GM06990 (cell line): Measurements from ENCODE around the gene PTPA.

Experiments used
- DNase-seq: peaks from one replicate; pipeline ENCODE4 v3.0.0-alpha.2; 2011; ENCODE audit not compliant: insufficient read length; ENCODE audit errors: extremely low read depth
- H3K27me3 ChIP-seq: replicated peaks from 2 replicates; pipeline ENCODE4 v1.6.0; 2011; ENCODE audit warnings: low read length; ENCODE audit not compliant: control insufficient read depth, insufficient read depth
- H3K36me3 ChIP-seq: 2 replicates; pipeline ENCODE4 v1.5.1; 2011; ENCODE audit warnings: low read length; ENCODE audit not compliant: control insufficient read depth, insufficient read depth
- H3K4me3 ChIP-seq: replicated peaks from 2 replicates; pipeline ENCODE4 v1.5.1; 2011; ENCODE audit warnings: low read depth, mild to moderate bottlenecking, control low read depth, low read length
- TF ChIP-seq, protein P1 (sequence below): IDR thresholded peaks from 2 replicates; pipeline ENCODE4 v1.5.1; 2011; ENCODE audit warnings: low read length, control low read depth, mild to moderate bottlenecking, inconsistent platforms; ENCODE audit not compliant: insufficient read depth, poor library complexity, severe bottlenecking

PTPA gene

DNA sequence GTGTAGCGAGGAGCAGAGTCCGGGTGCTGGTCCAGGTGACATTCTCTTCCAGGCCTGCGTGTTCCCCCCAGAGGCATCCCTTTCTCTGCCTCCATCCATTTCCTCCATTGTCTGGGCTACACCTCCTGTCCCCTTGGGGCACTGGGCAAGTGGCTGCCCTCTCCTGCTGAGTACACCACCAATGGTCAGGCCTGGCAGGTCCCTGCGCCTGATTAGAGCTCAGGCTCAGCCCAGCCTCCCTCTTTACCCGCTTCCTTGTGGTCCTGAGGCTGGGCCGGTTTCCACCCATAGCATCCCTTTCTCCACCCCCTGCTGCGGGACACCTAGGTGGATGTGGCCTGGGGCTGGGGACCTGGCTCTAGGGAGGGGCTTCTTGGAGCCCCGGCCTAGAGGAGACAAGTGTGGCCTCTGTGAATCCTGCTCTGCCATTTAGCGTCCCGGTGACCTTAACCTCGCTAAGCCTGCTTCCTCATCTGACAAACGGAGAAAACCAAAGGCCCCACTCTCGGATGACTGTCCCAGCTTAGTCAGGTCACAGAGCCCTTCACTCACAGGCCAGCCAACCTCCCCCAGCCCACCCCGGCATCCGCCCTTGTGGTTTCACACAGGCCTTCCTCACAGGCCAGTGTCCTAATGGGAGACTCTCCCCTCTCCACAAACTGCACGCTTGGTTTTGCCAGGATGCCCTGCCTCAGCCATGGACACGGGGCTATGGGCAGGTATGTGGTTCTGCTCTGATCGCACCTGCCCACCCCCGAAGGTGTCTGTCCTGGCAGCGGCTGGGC, 17.4 kb upstream of the PTPA start:
- Histone ChIP-seq H3K27me3 (no peaks in the 10 kb centered on the region), H3K4me3 (no peak overlapping the region), H3K36me3 (peaks cover 10% of the 10 kb centered on the region)
- TF ChIP-seq, protein P1, sequence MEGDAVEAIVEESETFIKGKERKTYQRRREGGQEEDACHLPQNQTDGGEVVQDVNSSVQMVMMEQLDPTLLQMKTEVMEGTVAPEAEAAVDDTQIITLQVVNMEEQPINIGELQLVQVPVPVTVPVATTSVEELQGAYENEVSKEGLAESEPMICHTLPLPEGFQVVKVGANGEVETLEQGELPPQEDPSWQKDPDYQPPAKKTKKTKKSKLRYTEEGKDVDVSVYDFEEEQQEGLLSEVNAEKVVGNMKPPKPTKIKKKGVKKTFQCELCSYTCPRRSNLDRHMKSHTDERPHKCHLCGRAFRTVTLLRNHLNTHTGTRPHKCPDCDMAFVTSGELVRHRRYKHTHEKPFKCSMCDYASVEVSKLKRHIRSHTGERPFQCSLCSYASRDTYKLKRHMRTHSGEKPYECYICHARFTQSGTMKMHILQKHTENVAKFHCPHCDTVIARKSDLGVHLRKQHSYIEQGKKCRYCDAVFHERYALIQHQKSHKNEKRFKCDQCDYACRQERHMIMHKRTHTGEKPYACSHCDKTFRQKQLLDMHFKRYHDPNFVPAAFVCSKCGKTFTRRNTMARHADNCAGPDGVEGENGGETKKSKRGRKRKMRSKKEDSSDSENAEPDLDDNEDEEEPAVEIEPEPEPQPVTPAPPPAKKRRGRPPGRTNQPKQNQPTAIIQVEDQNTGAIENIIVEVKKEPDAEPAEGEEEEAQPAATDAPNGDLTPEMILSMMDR, result no peak
- DNase-seq, result no peak

DNA sequence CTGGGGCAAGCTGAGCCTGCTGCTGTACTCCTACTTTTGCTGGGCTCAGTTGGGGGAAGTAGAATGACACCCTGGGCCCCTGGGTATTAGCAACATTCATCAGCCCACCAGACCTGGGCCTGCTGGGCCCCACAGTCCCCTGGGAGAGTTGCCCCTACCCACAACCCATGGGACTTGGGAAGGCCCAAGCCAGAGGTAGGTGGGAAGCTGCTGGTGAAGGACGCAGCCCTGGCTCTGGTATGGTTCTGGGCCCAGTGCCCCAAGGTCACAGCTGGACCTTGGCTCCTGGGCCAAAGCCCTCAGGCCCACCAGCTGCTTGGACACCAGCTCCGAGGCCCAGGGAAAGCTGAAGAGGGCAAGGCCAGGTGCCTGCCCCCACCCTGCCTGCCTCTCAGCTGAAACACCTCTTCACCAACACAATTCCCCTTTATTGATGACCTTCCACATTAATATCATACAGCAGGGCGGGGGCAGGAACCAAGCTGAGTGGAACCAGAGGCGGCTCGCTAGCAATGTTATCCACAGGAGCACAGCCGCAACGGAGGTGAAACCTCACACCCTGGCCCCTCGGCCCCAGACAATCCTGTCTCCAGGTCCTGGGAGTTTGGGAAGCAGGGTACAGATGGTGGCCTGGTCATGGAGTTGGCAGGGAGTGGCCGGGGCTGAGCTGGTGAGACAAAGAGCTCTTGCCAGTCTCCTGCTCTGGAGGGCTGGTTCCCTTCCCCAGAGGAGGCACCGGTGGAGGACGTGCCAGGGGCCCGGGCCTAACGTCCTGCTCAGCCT, 16.6 kb upstream of the PTPA start:
- peaks cover 4% of the 10 kb centered on the region; the same call in 1 of the 2 replicates for H3K36me3 ChIP-seq
- no peak for DNase-seq
- TF ChIP-seq, protein P1, result no peak
- no peak overlapping the region for H3K4me3 ChIP-seq
- no peaks in the 10 kb centered on the region for H3K27me3 ChIP-seq

DNA sequence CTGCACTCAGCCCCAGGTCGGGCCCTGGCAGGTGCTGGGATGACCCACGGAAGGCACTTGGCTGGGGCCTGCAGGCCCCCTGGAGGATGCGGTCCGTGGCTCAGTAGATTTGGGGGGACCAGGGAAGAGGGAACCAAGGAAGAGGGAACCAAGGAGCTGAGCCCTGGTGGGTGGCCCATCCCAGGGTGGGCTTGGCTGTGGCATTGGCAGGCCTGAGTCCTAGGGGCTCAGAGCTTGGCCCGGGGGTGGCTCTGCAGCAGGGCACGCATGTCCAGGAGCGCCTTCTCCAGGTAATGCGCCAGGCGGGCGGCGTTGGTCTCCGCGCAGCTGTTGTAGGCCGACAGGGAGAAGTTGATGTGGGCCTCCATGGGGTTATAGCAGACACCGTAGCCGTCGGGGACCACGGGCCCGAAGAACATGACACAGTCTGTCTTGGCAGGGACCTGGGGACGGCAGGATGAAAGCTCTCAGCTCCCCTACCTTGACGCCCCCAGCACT, 16.0 kb upstream of the PTPA start:
- TF ChIP-seq, protein P1, result no peak
- DNase-seq, result no peak
- no peaks in the 10 kb centered on the region; the same call in 1 of the 2 replicates for H3K36me3 ChIP-seq
- no peak overlapping the region for H3K4me3 ChIP-seq
- H3K27me3 ChIP-seq, result no peaks in the 10 kb centered on the region

DNA sequence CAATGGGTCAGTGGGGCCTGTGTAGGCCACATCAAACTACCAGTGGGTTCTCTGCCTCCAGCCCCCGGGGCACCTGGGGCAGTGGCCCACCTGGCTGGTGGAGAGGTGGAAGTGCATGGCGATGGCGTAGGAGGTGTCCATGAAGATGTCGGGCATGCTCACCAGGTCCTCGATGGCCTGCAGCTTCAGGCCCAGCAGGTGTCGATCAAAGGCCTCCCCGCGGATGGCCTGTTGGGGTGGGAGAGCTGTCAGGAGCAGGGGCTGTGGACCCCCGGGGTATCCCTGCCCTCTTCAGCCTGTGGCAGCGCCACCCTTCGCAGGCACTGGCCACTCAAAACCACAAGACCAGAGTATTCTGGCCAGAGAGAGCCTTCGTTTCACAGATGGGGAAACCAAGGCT, 15.3 kb upstream of the PTPA start:
- Histone ChIP-seq H3K36me3 (no peaks in the 10 kb centered on the region), H3K4me3 (no peak overlapping the region), H3K27me3 (no peaks in the 10 kb centered on the region)
- TF ChIP-seq, protein P1, result no peak
- no peak for DNase-seq

DNA sequence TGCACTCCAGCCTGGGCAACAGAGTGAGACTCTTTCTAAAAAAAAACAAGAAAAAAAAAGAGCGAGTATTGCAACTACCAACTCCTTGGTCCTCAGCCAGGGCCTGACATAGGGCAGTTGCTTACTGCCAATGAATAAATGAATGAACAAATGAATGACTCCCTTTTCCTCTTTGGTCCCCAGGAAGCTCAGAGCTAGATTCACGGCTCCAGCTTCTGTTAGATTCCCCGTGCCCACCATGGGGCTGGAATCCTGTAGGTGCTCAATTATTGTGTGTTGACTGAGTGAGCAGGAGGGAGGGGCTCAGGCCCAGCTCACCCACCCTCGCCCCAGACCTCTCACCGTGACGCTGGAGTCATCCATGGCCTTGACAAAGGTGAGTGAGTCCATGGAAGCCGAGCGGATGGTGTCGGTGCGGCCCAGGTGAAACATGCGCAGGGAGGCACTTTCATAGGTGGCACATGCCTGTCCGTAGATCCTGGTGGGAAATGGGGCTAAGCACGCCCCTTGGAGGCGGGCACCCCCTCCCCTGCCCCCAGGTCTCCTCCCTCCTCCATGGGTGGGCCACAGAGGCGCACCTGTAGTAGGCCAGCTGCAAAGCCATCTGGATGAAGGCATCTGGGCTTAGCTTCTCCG, 13.4 kb upstream of the PTPA start:
- H3K36me3 ChIP-seq, result no peaks in the 10 kb centered on the region
- no peaks in the 10 kb centered on the region for H3K27me3 ChIP-seq
- TF ChIP-seq, protein P1, result no peak
- no peak for DNase-seq
- H3K4me3 ChIP-seq, result no peak overlapping the region
